WTC11 (cell line): Measurements from ENCODE around the gene ULK4.

Experiments used
- AFF4 ChIP-seq: sonication (generic); formaldehyde crosslinking; IDR thresholded peaks from 2 replicates; pipeline ENCODE4 v1.8.1; 2023; ENCODE audit warnings: mild to moderate bottlenecking, missing genetic modification reagents, borderline replicate concordance
- ATF2 ChIP-seq: sonication (generic); formaldehyde crosslinking; IDR thresholded peaks from 2 replicates; pipeline ENCODE4 v1.8.1; 2022; ENCODE audit warnings: low read depth, missing genetic modification reagents, borderline replicate concordance
- CBFB ChIP-seq: sonication (generic); formaldehyde crosslinking; IDR thresholded peaks from 2 replicates; pipeline ENCODE4 v1.8.1; 2022; ENCODE audit warnings: mild to moderate bottlenecking, low read depth, missing genetic modification reagents
- CTCF ChIP-seq: fragments of 200-600 bp; IDR thresholded peaks from 2 replicates; pipeline ENCODE4 v1.8.0; 2022; ENCODE audit warnings: antibody characterized with exemption
- FOXJ3 ChIP-seq: sonication (generic); formaldehyde crosslinking; IDR thresholded peaks from 2 replicates; pipeline ENCODE4 v1.9.0; 2021; ENCODE audit warnings: missing genetic modification reagents, mild to moderate bottlenecking, borderline replicate concordance
- GABPB1 ChIP-seq: sonication (generic); formaldehyde crosslinking; IDR thresholded peaks from 2 replicates; pipeline ENCODE4 v1.8.1; 2023; ENCODE audit warnings: mild to moderate bottlenecking, missing genetic modification reagents
- KAT7 ChIP-seq: sonication (generic); formaldehyde crosslinking; IDR thresholded peaks from 2 replicates; pipeline ENCODE4 v1.8.1; 2023; ENCODE audit warnings: missing genetic modification reagents, mild to moderate bottlenecking, borderline replicate concordance
- TCF7 ChIP-seq: sonication (generic); formaldehyde crosslinking; IDR thresholded peaks from 2 replicates; pipeline ENCODE4 v1.8.0; 2022; ENCODE audit warnings: mild to moderate bottlenecking, low read depth, missing genetic modification reagents, moderate library complexity
- USF1 ChIP-seq: sonication (generic); formaldehyde crosslinking; IDR thresholded peaks from 2 replicates; pipeline ENCODE4 v1.8.0; 2022; ENCODE audit warnings: mild to moderate bottlenecking, missing genetic modification reagents
- ZNF512 ChIP-seq: sonication (generic); formaldehyde crosslinking; IDR thresholded peaks from 2 replicates; pipeline ENCODE4 v1.8.1; 2022; ENCODE audit warnings: missing genetic modification reagents, borderline replicate concordance
- TF ChIP-seq, protein P1 (sequence below): fragments of 250-450 bp; sonication (Bioruptor Pico); IDR thresholded peaks from 2 replicates; pipeline ENCODE4 v1.9.0; 2021; ENCODE audit warnings: mild to moderate bottlenecking, borderline replicate concordance
- TF ChIP-seq, protein P2 (sequence below): sonication (generic); formaldehyde crosslinking; IDR thresholded peaks from 2 replicates; pipeline ENCODE4 v1.8.1; 2023; ENCODE audit warnings: mild to moderate bottlenecking, moderate library complexity, missing genetic modification reagents

- TF ChIP-seq TCF7 (CRISPR knock-in tag) (no peak), CTCF (no peak), FOXJ3 (no peak), GABPB1 (no peak), KAT7 (no peak), USF1 (CRISPR knock-in tag) (no peak), ATF2 (no peak), AFF4 (CRISPR knock-in tag) (no peak), CBFB (CRISPR knock-in tag) (no peak), ZNF512 (CRISPR knock-in tag) (no peak)
- TF ChIP-seq, protein P1, sequence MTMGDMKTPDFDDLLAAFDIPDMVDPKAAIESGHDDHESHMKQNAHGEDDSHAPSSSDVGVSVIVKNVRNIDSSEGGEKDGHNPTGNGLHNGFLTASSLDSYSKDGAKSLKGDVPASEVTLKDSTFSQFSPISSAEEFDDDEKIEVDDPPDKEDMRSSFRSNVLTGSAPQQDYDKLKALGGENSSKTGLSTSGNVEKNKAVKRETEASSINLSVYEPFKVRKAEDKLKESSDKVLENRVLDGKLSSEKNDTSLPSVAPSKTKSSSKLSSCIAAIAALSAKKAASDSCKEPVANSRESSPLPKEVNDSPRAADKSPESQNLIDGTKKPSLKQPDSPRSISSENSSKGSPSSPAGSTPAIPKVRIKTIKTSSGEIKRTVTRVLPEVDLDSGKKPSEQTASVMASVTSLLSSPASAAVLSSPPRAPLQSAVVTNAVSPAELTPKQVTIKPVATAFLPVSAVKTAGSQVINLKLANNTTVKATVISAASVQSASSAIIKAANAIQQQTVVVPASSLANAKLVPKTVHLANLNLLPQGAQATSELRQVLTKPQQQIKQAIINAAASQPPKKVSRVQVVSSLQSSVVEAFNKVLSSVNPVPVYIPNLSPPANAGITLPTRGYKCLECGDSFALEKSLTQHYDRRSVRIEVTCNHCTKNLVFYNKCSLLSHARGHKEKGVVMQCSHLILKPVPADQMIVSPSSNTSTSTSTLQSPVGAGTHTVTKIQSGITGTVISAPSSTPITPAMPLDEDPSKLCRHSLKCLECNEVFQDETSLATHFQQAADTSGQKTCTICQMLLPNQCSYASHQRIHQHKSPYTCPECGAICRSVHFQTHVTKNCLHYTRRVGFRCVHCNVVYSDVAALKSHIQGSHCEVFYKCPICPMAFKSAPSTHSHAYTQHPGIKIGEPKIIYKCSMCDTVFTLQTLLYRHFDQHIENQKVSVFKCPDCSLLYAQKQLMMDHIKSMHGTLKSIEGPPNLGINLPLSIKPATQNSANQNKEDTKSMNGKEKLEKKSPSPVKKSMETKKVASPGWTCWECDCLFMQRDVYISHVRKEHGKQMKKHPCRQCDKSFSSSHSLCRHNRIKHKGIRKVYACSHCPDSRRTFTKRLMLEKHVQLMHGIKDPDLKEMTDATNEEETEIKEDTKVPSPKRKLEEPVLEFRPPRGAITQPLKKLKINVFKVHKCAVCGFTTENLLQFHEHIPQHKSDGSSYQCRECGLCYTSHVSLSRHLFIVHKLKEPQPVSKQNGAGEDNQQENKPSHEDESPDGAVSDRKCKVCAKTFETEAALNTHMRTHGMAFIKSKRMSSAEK: no peak
- TF ChIP-seq, protein P2, sequence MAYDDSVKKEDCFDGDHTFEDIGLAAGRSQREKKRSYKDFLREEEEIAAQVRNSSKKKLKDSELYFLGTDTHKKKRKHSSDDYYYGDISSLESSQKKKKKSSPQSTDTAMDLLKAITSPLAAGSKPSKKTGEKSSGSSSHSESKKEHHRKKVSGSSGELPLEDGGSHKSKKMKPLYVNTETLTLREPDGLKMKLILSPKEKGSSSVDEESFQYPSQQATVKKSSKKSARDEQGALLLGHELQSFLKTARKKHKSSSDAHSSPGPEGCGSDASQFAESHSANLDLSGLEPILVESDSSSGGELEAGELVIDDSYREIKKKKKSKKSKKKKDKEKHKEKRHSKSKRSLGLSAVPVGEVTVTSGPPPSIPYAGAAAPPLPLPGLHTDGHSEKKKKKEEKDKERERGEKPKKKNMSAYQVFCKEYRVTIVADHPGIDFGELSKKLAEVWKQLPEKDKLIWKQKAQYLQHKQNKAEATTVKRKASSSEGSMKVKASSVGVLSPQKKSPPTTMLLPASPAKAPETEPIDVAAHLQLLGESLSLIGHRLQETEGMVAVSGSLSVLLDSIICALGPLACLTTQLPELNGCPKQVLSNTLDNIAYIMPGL: no peak
Observed at GRCh38 chr3:41653571-41654239, 308.2 kb downstream of the ULK4 start.
